ENCODE results near the gene UBE2E1. TPM values are rescaled to one million over a fixed set of nuclear protein-coding genes. Genes with fewer than 3 reads are reported as not detected.

The UBE2E1 gene
- total RNA-seq, 1 experiment from 2014 or later = 74.3 TPM

DNA sequence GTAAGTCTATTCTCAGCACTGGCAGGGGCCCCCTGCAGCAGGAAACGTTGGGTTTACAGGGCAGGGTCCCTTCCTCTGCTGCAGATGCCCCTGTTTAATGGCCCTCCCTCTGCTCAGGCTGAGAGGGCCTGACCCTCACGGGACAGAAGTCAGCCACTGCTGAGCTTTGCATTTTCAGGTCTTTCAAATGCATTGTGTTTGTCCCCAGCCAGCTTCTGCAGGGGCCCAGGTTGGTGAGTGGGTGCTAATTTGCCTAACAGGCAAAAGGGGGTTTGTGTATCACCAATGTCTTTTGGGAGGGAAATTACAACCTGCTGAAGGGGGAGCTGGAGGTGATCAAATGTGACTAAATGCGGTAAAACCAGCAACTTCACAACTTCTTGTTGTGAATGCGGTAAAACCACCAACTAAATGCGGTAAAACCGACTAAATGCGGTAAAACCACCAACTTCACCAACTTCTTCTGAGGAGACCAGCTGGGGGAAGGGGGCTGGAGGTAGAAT is 44.8 kb upstream of the UBE2E1 start:
- no peaks in the 10 kb centered on the region for H3K27me3 Mint-ChIP-seq (ENCODE audit: unreplicated experiment)
- intact Hi-C loops (cut with micrococcal nuclease; ENCODE audit: unreplicated experiment) = loop anchor here (5.0 kb wide), 1 partner anchor 579 kb away; no protein-coding TSS in a partner anchor
- TF ChIP-seq, protein P1, sequence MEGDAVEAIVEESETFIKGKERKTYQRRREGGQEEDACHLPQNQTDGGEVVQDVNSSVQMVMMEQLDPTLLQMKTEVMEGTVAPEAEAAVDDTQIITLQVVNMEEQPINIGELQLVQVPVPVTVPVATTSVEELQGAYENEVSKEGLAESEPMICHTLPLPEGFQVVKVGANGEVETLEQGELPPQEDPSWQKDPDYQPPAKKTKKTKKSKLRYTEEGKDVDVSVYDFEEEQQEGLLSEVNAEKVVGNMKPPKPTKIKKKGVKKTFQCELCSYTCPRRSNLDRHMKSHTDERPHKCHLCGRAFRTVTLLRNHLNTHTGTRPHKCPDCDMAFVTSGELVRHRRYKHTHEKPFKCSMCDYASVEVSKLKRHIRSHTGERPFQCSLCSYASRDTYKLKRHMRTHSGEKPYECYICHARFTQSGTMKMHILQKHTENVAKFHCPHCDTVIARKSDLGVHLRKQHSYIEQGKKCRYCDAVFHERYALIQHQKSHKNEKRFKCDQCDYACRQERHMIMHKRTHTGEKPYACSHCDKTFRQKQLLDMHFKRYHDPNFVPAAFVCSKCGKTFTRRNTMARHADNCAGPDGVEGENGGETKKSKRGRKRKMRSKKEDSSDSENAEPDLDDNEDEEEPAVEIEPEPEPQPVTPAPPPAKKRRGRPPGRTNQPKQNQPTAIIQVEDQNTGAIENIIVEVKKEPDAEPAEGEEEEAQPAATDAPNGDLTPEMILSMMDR (IDR thresholded peaks at IDR 0.05; ENCODE audit: unreplicated experiment) = no peak
- DNase-seq = no peak
- H3K4me1 Mint-ChIP-seq (ENCODE audit: low read depth, unreplicated experiment) = no peaks in the 10 kb centered on the region
- no TSS peak for BruUV-seq (replicated peaks)
- CTCF ChIA-PET = interaction anchor here (1.0 kb wide), 1 partner anchor 13 kb away, joined by 3 read pairs; no protein-coding TSS in a partner anchor
- no peak overlapping the region for H3K27ac Mint-ChIP-seq (ENCODE audit: unreplicated experiment)
- H3K4me3 Mint-ChIP-seq (ENCODE audit: low read depth, unreplicated experiment) = no peak overlapping the region
- H3K36me3 Mint-ChIP-seq (ENCODE audit: insufficient read depth, unreplicated experiment) = no peaks in the 10 kb centered on the region
- H3K9me3 Mint-ChIP-seq (ENCODE audit: low read depth, unreplicated experiment) = no peaks in the 10 kb centered on the region

DNA sequence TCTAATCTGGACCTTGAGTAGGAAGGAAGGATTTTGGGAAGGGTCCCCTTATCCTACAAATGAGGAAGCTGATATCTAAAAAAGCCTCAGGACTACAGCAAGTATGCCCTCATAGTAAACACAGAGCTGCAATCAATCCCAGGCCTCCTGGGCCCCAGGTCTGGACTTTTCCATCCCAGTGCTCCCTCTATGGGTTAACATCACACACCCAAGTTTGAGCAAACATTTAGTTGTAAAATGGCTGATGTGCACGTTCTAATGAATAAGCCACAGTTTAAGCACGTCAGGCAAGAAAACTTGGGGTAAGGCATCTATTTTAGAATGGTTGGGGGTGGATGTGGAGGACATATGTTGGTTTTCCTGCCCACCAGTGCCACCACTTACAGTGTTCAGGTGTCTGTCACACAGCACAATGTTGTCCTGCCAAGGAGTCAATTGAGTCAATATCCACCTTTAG is 44.3 kb upstream of the UBE2E1 start:
- intact Hi-C loops (cut with micrococcal nuclease; ENCODE audit: unreplicated experiment) = loop anchor here (5.0 kb wide), 1 partner anchor 579 kb away; no protein-coding TSS in a partner anchor
- CTCF ChIA-PET = interaction anchor here (1.0 kb wide), 1 partner anchor 13 kb away, joined by 3 read pairs; no protein-coding TSS in a partner anchor
- no peaks in the 10 kb centered on the region for H3K4me1 Mint-ChIP-seq (ENCODE audit: low read depth, unreplicated experiment)
- no peak overlapping the region for H3K27ac Mint-ChIP-seq (ENCODE audit: unreplicated experiment)
- H3K4me3 Mint-ChIP-seq (ENCODE audit: low read depth, unreplicated experiment) = no peak overlapping the region
- TF ChIP-seq, protein P1 (IDR thresholded peaks at IDR 0.05; ENCODE audit: unreplicated experiment) = no peak
- BruUV-seq (replicated peaks) = no TSS peak
- no peaks in the 10 kb centered on the region for H3K27me3 Mint-ChIP-seq (ENCODE audit: unreplicated experiment)
- no peaks in the 10 kb centered on the region for H3K36me3 Mint-ChIP-seq (ENCODE audit: insufficient read depth, unreplicated experiment)
- H3K9me3 Mint-ChIP-seq (ENCODE audit: low read depth, unreplicated experiment) = no peaks in the 10 kb centered on the region
- DNase-seq = peak; percentile 44

DNA sequence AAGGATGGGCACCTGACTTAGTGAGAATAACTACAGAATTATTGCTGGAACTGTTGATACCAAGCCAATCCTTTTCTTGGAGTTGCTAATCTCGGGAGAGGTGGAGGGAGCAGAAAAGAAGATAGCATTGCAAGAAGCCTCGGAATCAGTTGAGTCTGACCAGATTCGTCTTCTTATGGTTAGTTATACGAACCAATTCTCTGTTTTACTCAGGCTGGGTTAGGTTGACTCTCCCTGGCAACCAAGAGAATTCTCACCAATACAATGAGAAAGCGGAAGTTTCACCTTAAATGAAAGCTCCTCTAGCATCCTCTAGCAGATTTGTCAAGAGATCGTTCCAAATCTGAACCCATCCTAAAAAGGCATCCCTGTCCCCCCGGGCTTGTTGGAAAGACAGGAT is 43.5 kb upstream of the UBE2E1 start:
- BruUV-seq (replicated peaks) = no TSS peak
- intact Hi-C loops (cut with micrococcal nuclease; ENCODE audit: unreplicated experiment) = loop anchor here (5.0 kb wide), 1 partner anchor 580 kb away; no protein-coding TSS in a partner anchor
- no peak for DNase-seq
- Mint-ChIP-seq H3K4me1 (ENCODE audit: low read depth, unreplicated experiment) (no peaks in the 10 kb centered on the region), H3K27ac (ENCODE audit: unreplicated experiment) (no peak overlapping the region), H3K36me3 (ENCODE audit: insufficient read depth, unreplicated experiment) (no peaks in the 10 kb centered on the region), H3K9me3 (ENCODE audit: low read depth, unreplicated experiment) (no peaks in the 10 kb centered on the region), H3K4me3 (ENCODE audit: low read depth, unreplicated experiment) (no peak overlapping the region), H3K27me3 (ENCODE audit: unreplicated experiment) (no peaks in the 10 kb centered on the region)
- CTCF ChIA-PET = no interaction called here
- TF ChIP-seq, protein P1 (IDR thresholded peaks at IDR 0.05; ENCODE audit: unreplicated experiment) = no peak

DNA sequence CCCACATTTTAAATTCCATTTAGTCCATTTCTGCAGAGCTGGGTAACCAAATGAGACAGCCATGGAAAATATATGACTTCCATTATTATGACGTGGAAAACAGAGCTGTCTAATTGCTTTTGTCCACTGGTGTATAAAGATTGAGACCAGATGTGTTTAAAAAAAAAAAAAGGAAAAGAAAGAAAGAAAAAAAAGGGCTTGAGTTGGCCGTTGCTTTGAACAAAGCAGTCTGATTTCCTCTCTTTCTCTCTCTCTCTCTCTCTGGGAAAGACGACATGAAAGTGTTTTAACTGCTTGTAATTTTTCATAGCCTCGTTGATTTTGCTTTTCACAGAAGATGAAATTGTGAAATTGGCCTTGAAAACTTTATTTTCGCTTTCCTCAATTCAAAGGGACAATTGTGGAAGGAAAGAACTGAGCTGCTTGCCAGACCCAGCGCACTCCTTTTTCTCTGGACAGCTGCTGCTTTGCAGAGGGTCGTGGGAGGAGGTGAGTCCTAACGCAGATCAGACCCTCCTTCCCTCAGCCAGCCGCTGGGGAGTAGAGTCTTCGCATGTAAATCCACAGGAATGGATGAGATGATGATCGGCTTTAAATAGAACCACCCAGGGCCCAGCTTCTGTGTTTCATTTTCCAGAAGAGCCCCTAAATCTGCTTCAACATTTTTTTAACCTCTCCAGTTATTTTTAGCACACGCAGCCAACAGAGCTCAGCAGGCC is 42.8 kb upstream of the UBE2E1 start:
- intact Hi-C loops (cut with micrococcal nuclease; ENCODE audit: unreplicated experiment) = loop anchor here (5.0 kb wide), 1 partner anchor 581 kb away; no protein-coding TSS in a partner anchor
- Mint-ChIP-seq H3K9me3 (ENCODE audit: low read depth, unreplicated experiment) (no peaks in the 10 kb centered on the region), H3K36me3 (ENCODE audit: insufficient read depth, unreplicated experiment) (no peaks in the 10 kb centered on the region), H3K4me1 (ENCODE audit: low read depth, unreplicated experiment) (no peaks in the 10 kb centered on the region), H3K27me3 (ENCODE audit: unreplicated experiment) (no peaks in the 10 kb centered on the region), H3K27ac (ENCODE audit: unreplicated experiment) (no peak overlapping the region), H3K4me3 (ENCODE audit: low read depth, unreplicated experiment) (no peak overlapping the region)
- CTCF ChIA-PET = interaction anchor here (0.6 to 0.7 kb wide), 2 partner anchors 16 to 37 kb away, joined by 4 read pairs; no protein-coding TSS in a partner anchor
- no peak for DNase-seq
- TF ChIP-seq, protein P1 (IDR thresholded peaks at IDR 0.05; ENCODE audit: unreplicated experiment) = no peak
- no TSS peak for BruUV-seq (replicated peaks)

All from Calu3 (cell line).